Limb (tissue), 2 donors: Measurements from ENCODE around the gene LRRC8D.

Experiments used
- DNase-seq, 2 donors: peaks; one replicate each; pipeline ENCODE4 v3.0.0-alpha.2; 2016; ENCODE audit errors: extremely low spot score in 2 of 2

Gene LRRC8D

DNA sequence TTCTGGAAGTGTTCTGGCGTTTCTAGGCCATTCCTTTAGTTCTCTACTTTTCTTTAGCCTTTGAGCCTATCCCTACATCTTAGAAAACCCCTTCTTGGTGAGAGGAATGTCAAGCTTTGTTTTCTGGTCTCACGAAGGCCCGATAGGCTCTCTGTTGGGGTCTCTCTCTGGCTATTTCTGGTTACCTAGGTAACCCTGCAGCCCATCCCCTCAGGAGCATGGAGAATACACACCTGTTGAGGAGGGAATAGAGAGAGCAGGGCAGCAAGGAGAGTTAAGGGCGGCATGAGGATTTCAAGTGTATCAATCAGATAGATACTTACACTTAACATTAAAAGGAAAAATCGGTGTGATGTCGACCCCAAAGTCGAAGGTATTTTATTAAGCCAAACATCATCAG lies 45.7 kb downstream of the LRRC8D start:
- no peak for DNase-seq

DNA sequence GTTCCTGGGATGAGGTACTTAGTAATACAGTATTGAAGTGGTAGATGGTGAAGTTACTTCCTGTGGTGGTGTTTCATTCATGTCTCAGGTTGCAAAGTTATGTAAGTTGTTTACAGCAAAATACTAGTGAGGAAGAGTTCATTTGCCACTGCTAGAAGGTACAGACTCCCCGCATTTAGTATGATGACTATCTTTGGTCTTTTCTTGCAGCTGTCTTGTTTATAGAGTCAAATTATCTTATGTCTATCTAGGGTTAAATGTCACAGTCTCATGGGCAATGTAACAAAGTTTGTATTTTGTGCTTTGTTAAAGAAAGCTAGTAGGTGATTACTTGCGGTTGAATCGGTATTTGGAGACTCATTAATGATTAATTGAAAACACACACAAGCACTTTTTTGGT lies 50.2 kb downstream of the LRRC8D start:
- DNase-seq = no peak

DNA sequence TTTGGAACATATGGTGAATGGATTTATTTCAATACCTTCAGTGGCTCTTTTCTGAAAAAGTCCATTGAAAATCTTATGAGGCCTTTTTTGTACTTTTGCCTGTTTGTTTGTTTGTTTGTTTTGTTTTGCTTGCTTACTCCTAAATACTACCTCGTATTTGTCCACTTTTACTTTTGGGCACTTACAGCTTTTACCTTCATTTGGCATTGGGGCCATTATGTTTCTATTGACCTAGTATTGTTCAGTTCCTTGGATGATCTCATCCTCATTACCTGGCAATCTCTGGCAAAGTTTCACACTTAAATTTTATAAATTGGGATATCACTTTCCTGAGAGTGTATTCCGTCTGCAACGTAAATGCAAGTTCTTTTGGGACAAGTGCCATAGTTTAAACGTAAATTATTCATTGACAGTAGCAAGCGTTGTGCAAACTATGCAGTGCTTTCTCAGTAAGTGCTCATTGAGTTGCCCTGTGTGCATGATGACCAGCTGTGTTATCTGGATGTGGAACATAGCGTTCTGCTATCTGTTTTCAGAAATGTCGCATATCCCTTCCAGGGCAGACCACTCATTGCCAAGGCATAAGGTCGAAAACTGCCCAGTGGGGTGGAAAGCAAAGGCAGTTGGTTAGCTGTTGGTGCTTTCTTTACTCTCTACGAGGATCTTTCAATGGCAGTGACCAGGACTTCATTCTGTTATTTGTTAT lies 51.1 kb downstream of the LRRC8D start:
- DNase-seq = no peak

- no peak for DNase-seq
Measured at GRCh38 chr1:89872567-89872966, 51.7 kb downstream of the LRRC8D start.

DNA sequence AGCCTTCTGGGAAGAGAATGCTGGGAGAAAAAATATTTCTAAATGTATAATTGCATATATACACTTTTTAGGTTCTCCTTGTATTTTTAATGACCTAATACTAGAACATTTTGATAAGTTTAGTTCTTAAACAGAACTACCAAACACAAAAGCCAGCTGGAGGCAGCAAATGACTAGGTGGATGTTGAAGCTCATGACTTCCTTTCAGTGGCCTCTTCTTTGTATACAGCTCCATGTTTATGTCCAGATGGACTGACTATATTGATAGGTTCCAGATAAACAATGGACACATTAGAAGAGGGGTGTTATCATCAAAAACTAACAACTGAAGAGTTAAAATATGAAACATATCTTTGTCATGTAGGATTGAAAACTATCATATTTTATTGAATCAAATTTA lies 52.5 kb downstream of the LRRC8D start:
- DNase-seq = no peak

DNA sequence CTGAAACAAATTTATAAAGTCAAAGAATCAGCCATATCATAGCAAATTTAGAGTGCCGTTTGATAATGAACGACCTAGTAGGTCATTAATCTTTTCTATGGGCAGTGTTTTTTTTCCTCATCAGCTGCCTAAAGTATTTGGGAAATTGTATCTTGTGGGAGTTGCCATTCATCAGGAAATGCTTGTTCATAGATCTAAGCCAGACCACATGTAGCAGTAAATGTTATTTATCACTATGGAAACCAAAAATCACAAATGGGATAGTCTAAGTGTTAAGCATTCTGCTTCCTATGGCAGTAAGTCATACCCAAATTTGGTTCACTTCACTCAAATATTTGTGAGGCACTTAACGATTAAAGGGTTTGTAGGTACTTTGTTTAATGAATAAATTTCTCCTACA lies 52.9 kb downstream of the LRRC8D start:
- DNase-seq = peak in 1 of 2 donors; percentile 68

GRCh38 chr1:89876463-89876862 lies 55.6 kb downstream of the LRRC8D start:
- DNase-seq = no peak

DNA sequence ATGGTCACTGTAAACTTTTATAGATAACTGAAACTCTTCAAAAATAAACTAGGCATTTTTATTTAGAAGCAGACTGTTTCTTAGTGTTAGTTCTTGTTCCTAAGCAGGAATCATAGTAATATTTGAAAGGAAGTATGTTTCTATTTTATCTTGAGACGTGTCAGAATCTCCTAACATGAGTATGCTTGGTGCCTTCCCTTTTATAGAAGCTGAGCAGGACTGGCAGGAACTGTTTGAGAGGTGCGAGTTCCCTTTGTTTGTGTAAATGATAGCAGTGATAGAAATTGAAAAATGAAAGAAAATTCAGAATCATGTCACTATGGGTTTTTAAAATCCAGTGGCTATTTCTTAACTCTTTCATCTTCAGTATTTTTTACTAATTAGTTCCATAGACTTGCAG lies 56.9 kb downstream of the LRRC8D start:
- DNase-seq = no peak

GRCh38 chr1:89878256-89878655 lies 57.4 kb downstream of the LRRC8D start:
- DNase-seq = no peak

DNA sequence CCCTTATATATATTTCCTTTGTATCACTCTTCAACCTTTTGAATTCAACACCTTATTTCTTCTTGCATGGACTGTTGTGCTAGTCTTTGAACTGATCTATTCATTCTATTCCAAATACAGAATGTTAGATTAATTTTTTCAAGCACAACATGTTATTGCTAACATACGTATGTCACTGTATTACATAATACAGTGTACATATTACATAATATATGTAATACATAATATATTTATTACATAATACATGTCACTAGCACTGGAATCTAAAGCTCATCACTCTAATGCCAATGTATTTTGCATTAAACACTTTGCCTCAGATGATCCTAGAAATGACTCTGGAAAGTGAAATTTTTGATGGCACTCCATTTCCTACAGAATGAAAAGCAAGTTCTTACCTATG lies 59.8 kb downstream of the LRRC8D start:
- DNase-seq = no peak

DNA sequence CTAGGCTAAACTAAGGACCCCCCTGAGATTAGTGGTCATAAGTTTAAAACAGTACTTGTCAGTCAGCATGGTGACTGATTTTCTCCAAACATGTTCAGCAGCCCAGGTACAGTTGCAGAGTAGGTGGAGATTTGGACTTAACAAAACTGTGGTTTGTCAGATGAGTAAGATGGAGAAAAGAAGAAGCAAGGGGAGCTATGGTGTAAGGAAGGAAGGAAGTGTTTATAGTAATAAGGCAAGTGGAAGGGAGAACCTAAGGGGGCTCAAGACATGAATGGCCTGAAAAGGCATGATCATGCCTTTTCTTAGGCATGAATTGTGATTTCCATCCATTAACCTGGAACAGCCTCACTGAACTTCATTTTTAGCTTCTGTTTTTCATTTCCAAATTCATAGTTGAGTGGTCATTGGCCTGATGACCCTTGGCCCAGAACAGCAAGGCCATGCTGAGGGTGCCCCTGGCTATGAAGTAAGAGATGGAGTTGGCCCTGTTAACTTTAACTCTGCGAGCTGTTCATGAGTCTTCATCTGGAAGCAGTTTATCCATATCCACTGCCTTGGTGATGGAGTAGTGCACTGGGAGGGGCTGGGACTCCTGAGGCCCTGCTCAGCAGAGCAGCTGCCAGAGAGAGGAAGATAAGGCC lies 60.7 kb downstream of the LRRC8D start:
- DNase-seq = no peak

- no peak for DNase-seq
Measured at GRCh38 chr1:89882348-89883029, 61.7 kb downstream of the LRRC8D start.

GRCh38 chr1:89883030-89883379 lies 62.2 kb downstream of the LRRC8D start:
- no peak for DNase-seq

DNA sequence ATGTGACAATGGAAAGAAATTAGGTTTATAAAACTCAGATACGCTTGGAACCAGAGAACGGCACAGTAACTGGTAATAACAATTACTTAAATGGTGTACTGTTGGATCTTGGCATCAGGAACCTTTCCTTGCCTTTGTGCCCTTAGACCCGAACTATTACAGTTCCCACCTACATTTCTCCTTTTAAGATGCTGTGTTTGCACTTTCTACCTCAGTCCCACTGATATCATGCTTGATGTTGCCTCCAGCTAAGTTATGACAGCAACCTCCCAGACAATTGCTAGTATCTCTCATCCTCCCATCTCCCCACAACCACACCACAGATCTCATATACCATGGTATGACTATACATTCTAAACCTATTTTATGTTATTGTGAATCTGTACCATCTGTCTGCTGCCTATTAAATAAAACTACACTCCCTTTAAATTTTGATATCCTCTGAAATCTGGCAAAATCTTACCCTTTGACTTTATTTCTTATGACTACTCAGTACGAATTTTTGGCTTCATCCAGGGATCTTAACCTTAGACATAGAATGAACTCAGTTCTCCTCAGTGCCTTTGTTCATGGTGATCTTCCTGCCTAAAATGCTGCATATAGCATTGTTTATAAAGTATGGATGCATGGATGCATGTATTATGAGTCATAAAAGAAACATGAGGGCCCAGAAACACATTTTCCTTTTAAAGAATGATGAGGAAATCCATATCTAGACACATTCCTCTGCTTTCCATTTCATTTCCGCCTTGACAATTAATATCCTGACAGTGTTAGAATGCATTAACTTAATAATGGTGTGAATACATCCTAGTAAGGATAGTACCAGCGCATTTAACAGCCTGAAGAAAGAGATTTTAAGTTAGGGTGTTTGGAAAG lies 64.1 kb downstream of the LRRC8D start:
- no peak for DNase-seq

DNA sequence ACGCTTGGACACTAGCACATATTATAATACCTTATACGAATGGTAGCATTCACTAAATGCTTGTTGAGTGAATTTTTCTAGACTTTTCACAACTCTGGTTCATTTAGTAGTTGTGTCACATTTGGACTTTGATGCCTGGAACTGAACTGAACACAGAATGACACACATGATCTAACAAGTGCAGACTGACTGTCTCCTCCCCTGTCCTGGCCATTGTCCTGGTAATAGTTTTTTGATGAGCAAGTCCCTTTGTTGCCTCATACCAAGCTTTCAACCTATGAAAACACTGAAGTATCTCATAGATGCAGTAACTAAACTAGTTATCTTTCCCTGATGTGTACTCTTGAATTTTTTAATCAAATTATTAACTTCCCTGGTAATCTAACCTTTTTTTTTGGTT lies 66.4 kb downstream of the LRRC8D start:
- no peak for DNase-seq

GRCh38 chr1:89887713-89888112 lies 66.9 kb downstream of the LRRC8D start:
- DNase-seq = no peak

- no peak for DNase-seq
Measured at GRCh38 chr1:89888480-89889322, 67.9 kb downstream of the LRRC8D start.

DNA sequence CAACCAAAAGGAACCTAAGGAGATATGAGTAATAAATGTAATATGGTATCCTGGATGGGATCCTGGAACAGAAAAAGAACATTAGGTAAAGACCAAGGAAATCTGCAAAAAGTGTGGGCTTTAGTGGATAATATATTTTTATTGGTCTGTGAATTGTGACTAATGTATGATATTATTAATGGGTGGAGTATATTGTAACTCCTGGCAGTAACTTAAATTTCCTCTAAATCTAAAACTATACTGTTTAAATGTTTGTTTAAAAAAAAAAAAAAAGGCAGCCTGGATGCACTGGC lies 68.4 kb downstream of the LRRC8D start:
- no peak for DNase-seq

DNA sequence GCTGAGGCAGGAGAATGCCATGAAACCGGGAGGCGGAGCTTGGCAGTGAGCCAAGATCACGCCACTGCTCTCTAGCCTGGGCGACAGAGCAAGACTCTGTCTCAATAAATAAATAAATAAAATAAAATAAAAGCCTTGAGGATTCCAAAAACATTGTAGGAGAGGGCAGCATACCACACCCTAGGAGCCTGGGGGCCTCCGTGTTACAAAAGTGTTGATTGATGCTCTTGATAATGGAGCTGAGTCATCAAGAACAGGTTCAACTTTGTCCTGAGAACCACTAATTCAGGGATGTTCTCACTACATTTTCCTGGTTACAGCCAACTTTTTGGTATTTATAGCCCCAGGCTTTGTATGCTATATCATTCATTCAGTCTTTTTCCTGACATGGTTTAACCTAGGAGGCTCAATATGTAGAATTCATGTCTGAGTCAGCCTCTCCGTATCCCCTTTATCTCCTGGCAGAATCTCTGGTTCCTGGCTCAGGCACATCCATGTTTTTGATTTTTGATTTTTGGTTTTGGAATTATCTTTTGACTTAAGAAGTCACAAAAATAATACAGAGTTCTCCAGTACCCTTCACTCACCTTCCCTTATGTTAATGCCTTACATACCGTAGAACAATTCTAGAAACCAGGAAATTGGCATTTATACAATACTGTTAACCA lies 69.4 kb downstream of the LRRC8D start:
- DNase-seq = no peak

GRCh38 chr1:89892816-89893215 lies 72.0 kb downstream of the LRRC8D start:
- no peak for DNase-seq
